ENCODE measurements around the gene MBLAC1.

MBLAC1 gene

GRCh38 chr7:100126931-100127865 is at the start of gene MBLAC1:
Gene MBLAC1 (plus strand): TSS chr7:100126967. CDS start chr7:100127396, 429 bp downstream.
- DNase-seq: peak; percentile 94

GRCh38 chr7:100077205-100077604 is 49.6 kb upstream of the MBLAC1 start:
- no peak for DNase-seq

GRCh38 chr7:100079024-100079560 is 47.7 kb upstream of the MBLAC1 start:
- no peak for DNase-seq

GRCh38 chr7:100080907-100081534 is 45.7 kb upstream of the MBLAC1 start:
- no peak for DNase-seq

GRCh38 chr7:100081535-100082102 is 45.1 kb upstream of the MBLAC1 start, which contains the start of gene ZNF3:
Gene ZNF3 (minus strand): TSS chr7:100081723. CDS start chr7:100077357, 4,366 bp downstream.
- DNase-seq: peak; percentile 99

GRCh38 chr7:100082978-100083377 is 43.8 kb upstream of the MBLAC1 start:
- no peak for DNase-seq

GRCh38 chr7:100085515-100085914 is 41.3 kb upstream of the MBLAC1 start:
- DNase-seq: no peak

- DNase-seq: peak; percentile 99
Measured at GRCh38 chr7:100087055-100087750, 39.6 kb upstream of the MBLAC1 start.

- DNase-seq: no peak
Measured at GRCh38 chr7:100088095-100088620, 38.6 kb upstream of the MBLAC1 start.

GRCh38 chr7:100088621-100089457 is 37.9 kb upstream of the MBLAC1 start, which contains the start of gene COPS6:
Gene COPS6 (plus strand): TSS chr7:100088969. CDS start chr7:100088991, 22 bp downstream.
- DNase-seq: peak; percentile 86

GRCh38 chr7:100089458-100090196 is 37.1 kb upstream of the MBLAC1 start:
- DNase-seq: peak; percentile 51

- no peak for DNase-seq
Measured at GRCh38 chr7:100090527-100091410, 36.0 kb upstream of the MBLAC1 start.

GRCh38 chr7:100091411-100092181 is 35.2 kb upstream of the MBLAC1 start:
- peak; percentile 58 for DNase-seq

- DNase-seq: no peak
Measured at GRCh38 chr7:100093054-100093453, 33.7 kb upstream of the MBLAC1 start.

- DNase-seq: no peak
Measured at GRCh38 chr7:100093498-100093897, 33.3 kb upstream of the MBLAC1 start.

GRCh38 chr7:100093925-100094486 is 32.8 kb upstream of the MBLAC1 start:
- DNase-seq: no peak

GRCh38 chr7:100095289-100095688 is 31.5 kb upstream of the MBLAC1 start:
- no peak for DNase-seq

- DNase-seq: no peak
Measured at GRCh38 chr7:100095704-100096103, 31.1 kb upstream of the MBLAC1 start.

All from fibroblast of skin of right biceps (primary cell).